IMR-90 (cell line): Measurements from ENCODE around the gene ARL8B. TPM values are rescaled to one million over a fixed set of nuclear protein-coding genes. Genes with fewer than 3 reads are reported as not detected.

Experiments used
- CEBPB ChIP-seq: IDR thresholded peaks from 2 replicates; pipeline ENCODE4 v1.6.1; 2012; ENCODE audit warnings: low read depth, low read length, improper control_type of control experiment
- MXI1 ChIP-seq: IDR thresholded peaks from 2 replicates; pipeline ENCODE4 v1.6.1; 2012; ENCODE audit warnings: low read depth, mild to moderate bottlenecking, low read length, moderate library complexity, borderline replicate concordance
- polyA plus RNA-seq, 3 experiments: library from polyadenylated mRNA; depleted of rRNA; stranded (reverse); fragments of >200 nt; gene quantifications; 2 replicates each; pipeline ENCODE4 v1.2.3, GENCODE V29; 2012; ENCODE audit warnings: low replicate concordance in 1 of 3
- total RNA-seq: library from RNA; depleted of rRNA; stranded (reverse); fragments of >200 nt; gene quantifications from 2 replicates; pipeline ENCODE4 v1.2.3, GENCODE V29; 2012
- TF ChIP-seq, protein P1 (sequence below): conservative IDR thresholded peaks from 2 replicates; pipeline ENCODE4 v1.5.1; 2012; ENCODE audit warnings: mild to moderate bottlenecking, low read depth, low read length, improper control_type of control experiment

The ARL8B gene
- total and polyA plus RNA-seq, 2 of the 4 experiments (the other 2 are of a cell fraction) = 32.3 to 47.0 TPM

- TF ChIP-seq CEBPB (no peak), MXI1 (no peak)
- TF ChIP-seq, protein P1, sequence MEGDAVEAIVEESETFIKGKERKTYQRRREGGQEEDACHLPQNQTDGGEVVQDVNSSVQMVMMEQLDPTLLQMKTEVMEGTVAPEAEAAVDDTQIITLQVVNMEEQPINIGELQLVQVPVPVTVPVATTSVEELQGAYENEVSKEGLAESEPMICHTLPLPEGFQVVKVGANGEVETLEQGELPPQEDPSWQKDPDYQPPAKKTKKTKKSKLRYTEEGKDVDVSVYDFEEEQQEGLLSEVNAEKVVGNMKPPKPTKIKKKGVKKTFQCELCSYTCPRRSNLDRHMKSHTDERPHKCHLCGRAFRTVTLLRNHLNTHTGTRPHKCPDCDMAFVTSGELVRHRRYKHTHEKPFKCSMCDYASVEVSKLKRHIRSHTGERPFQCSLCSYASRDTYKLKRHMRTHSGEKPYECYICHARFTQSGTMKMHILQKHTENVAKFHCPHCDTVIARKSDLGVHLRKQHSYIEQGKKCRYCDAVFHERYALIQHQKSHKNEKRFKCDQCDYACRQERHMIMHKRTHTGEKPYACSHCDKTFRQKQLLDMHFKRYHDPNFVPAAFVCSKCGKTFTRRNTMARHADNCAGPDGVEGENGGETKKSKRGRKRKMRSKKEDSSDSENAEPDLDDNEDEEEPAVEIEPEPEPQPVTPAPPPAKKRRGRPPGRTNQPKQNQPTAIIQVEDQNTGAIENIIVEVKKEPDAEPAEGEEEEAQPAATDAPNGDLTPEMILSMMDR = no peak
Observed at GRCh38 chr3:5190147-5190791, 68.2 kb downstream of the ARL8B start (continued).
